IPS DF 6.9 (cell line): ENCODE measurements around the gene PYGB.
"Not testable (repeated sequence)": the region's sequence is repeated elsewhere in the genome, so short reads cannot be mapped to it uniquely, and the experiment has no call there.

Experiments used
- DNase-seq: peaks from one replicate; pipeline ENCODE4 v3.0.0-alpha.2; 2013; ENCODE audit warnings: low read depth, low spot score
- H3K27ac ChIP-seq: one replicate; pipeline ENCODE4 v1.5.1; 2013; ENCODE audit warnings: low read length, control low read depth
- H3K27me3 ChIP-seq: 2 replicates; pipeline ENCODE4 v1.6.1; 2013; ENCODE audit warnings: mild to moderate bottlenecking, low read length; ENCODE audit not compliant: control insufficient read depth, insufficient read depth
- H3K36me3 ChIP-seq: 2 replicates; pipeline ENCODE4 v1.6.1; 2013; ENCODE audit warnings: low read length; ENCODE audit not compliant: control insufficient read depth, insufficient read depth
- H3K4me1 ChIP-seq: 2 replicates; pipeline ENCODE4 v1.6.1; 2013; ENCODE audit warnings: low read length; ENCODE audit not compliant: control insufficient read depth, insufficient read depth
- H3K4me3 ChIP-seq: 2 replicates; pipeline ENCODE4 v1.5.1; 2013; ENCODE audit warnings: mild to moderate bottlenecking, low read length
- H3K9me3 ChIP-seq: 2 replicates; pipeline ENCODE4 v1.6.1; 2013; ENCODE audit warnings: low read length, inconsistent platforms; ENCODE audit not compliant: control insufficient read depth, insufficient read depth
- WGBS: extraction: QIAGEN DNeasy Blood & Tissue Kit; methylation state at CpG from one replicate; pipeline ENCODE4 v1.1.7; 2013; ENCODE audit warnings: mixed read lengths, missing lambda C conversion rate; ENCODE audit not compliant: insufficient read length, insufficient coverage; 5-methylcytosine and 5-hydroxymethylcytosine counted together

Gene PYGB

GRCh38 chr20:25327521-25328235 is 79.8 kb downstream of the PYGB start:
- no CpG with 5 or more reads among the region's 7 CpGs for WGBS
- Histone ChIP-seq H3K9me3 (no peaks in the 10 kb centered on the region; the same call in 1 of the 2 replicates), H3K4me3 (no peak overlapping the region), H3K4me1 (peaks cover 2% of the 10 kb centered on the region; the same call in 1 of the 2 replicates), H3K27me3 (no peaks in the 10 kb centered on the region), H3K27ac (no peak overlapping the region), H3K36me3 (peaks cover 4% of the 10 kb centered on the region; the same call in 1 of the 2 replicates)
- DNase-seq, result no peak

- no peak for DNase-seq
- no CpG with 5 or more reads among the region's 12 CpGs for WGBS
- H3K27ac ChIP-seq, result no peak overlapping the region
- H3K4me1 ChIP-seq, result peaks cover 2% of the 10 kb centered on the region; the same call in 1 of the 2 replicates
- no peak overlapping the region for H3K4me3 ChIP-seq
- no peaks in the 10 kb centered on the region for H3K27me3 ChIP-seq
- no peaks in the 10 kb centered on the region; the same call in 1 of the 2 replicates for H3K9me3 ChIP-seq
- H3K36me3 ChIP-seq, result no peaks in the 10 kb centered on the region
Observed at GRCh38 chr20:25328954-25329498, 81.1 kb downstream of the PYGB start.

- not testable (repeated sequence) for DNase-seq, H3K4me3 ChIP-seq, H3K4me1 ChIP-seq, H3K27ac ChIP-seq, H3K9me3 ChIP-seq, H3K36me3 ChIP-seq, H3K27me3 ChIP-seq
- WGBS, result no CpG with 5 or more reads among the region's 1 CpG
Observed at GRCh38 chr20:25334972-25335371, 87.1 kb downstream of the PYGB start.

GRCh38 chr20:25336561-25337422 is 88.9 kb downstream of the PYGB start:
- no peak overlapping the region for H3K4me3 ChIP-seq
- H3K4me1 ChIP-seq, result peaks cover 1% of the 10 kb centered on the region; the same call in 1 of the 2 replicates
- peak; percentile 33 for DNase-seq
- H3K9me3 ChIP-seq, result no peaks in the 10 kb centered on the region
- no CpG with 5 or more reads among the region's 17 CpGs for whole genome bisulfite sequencing
- no peak overlapping the region for H3K27ac ChIP-seq
- H3K36me3 ChIP-seq, result peaks cover 3% of the 10 kb centered on the region; the same call in 1 of the 2 replicates
- H3K27me3 ChIP-seq, result no peaks in the 10 kb centered on the region; the same call in 1 of the 2 replicates

GRCh38 chr20:25338112-25339023 is 90.5 kb downstream of the PYGB start:
- no CpG with 5 or more reads among the region's 11 CpGs for WGBS
- Histone ChIP-seq H3K4me3 (no peak overlapping the region), H3K9me3 (no peaks in the 10 kb centered on the region), H3K4me1 (peaks cover 1% of the 10 kb centered on the region; the same call in 1 of the 2 replicates), H3K27ac (no peak overlapping the region), H3K27me3 (no peaks in the 10 kb centered on the region; the same call in 1 of the 2 replicates), H3K36me3 (peaks cover 3% of the 10 kb centered on the region; the same call in 1 of the 2 replicates)
- no peak for DNase-seq

- WGBS, result no CpG with 5 or more reads among the region's 12 CpGs
- Histone ChIP-seq H3K9me3 (no peaks in the 10 kb centered on the region), H3K27ac (no peak overlapping the region), H3K36me3 (peaks cover 3% of the 10 kb centered on the region; the same call in 1 of the 2 replicates), H3K27me3 (no peaks in the 10 kb centered on the region; the same call in 1 of the 2 replicates), H3K4me3 (no peak overlapping the region), H3K4me1 (peaks cover 1% of the 10 kb centered on the region; the same call in 1 of the 2 replicates)
- DNase-seq, result no peak
Observed at GRCh38 chr20:25339608-25340007, 91.7 kb downstream of the PYGB start.

GRCh38 chr20:25340380-25340779 is 92.5 kb downstream of the PYGB start:
- H3K9me3 ChIP-seq, result no peaks in the 10 kb centered on the region
- H3K27me3 ChIP-seq, result no peaks in the 10 kb centered on the region; the same call in 1 of the 2 replicates
- peaks cover 1% of the 10 kb centered on the region; the same call in 1 of the 2 replicates for H3K4me1 ChIP-seq
- peaks cover 3% of the 10 kb centered on the region; the same call in 1 of the 2 replicates for H3K36me3 ChIP-seq
- H3K4me3 ChIP-seq, result no peak overlapping the region
- H3K27ac ChIP-seq, result no peak overlapping the region
- no peak for DNase-seq
- no CpG with 5 or more reads among the region's 1 CpG for WGBS

GRCh38 chr20:25341716-25342680 is 94.1 kb downstream of the PYGB start:
- no peak for DNase-seq
- Histone ChIP-seq H3K36me3 (peaks cover 3% of the 10 kb centered on the region; the same call in 1 of the 2 replicates), H3K27ac (no peak overlapping the region), H3K4me1 (peaks cover 1% of the 10 kb centered on the region; the same call in 1 of the 2 replicates), H3K27me3 (no peaks in the 10 kb centered on the region; the same call in 1 of the 2 replicates), H3K4me3 (no peak overlapping the region), H3K9me3 (no peaks in the 10 kb centered on the region)
- no CpG with 5 or more reads among the region's 9 CpGs for WGBS

- no peaks in the 10 kb centered on the region for H3K9me3 ChIP-seq
- H3K4me1 ChIP-seq, result peaks cover 1% of the 10 kb centered on the region; the same call in 1 of the 2 replicates
- no peak overlapping the region for H3K27ac ChIP-seq
- no peaks in the 10 kb centered on the region for H3K36me3 ChIP-seq
- no peak overlapping the region for H3K4me3 ChIP-seq
- no CpG with 5 or more reads among the region's 3 CpGs for WGBS
- no peaks in the 10 kb centered on the region for H3K27me3 ChIP-seq
- DNase-seq, result no peak
Observed at GRCh38 chr20:25344634-25345033, 96.7 kb downstream of the PYGB start.
